Kidney (tissue), 14 donors: Measurements from ENCODE around the gene AMMECR1. TPM values are rescaled to one million over a fixed set of nuclear protein-coding genes. Genes with fewer than 3 reads are reported as not detected.

Experiments
- DNase-seq, 5 donors: peaks; one replicate each; pipeline ENCODE4 v3.0.0-alpha.2; 2013 to 2020
- FAIRE-seq: peaks from 2 replicates; lab custom pipeline; 2012; peaks lifted over from hg19 to GRCh38; lab: Jason Lieb, UNC
- H3K27ac ChIP-seq, 2 donors: one replicate each; pipeline ENCODE4 v1.7.0; 2013; ENCODE audit warnings: low read depth in 2 of 2, low read length in 2 of 2, inconsistent platforms in 1 of 2
- H3K27me3 ChIP-seq: one replicate; pipeline ENCODE4 v1.7.1; 2013; ENCODE audit warnings: low read length, inconsistent platforms; ENCODE audit not compliant: control insufficient read depth, insufficient read depth
- H3K36me3 ChIP-seq, 3 donors: one replicate each; pipeline versions ENCODE4 v1.7.0 to v1.7.1; 2013; ENCODE audit warnings: low read length in 3 of 3, control low read depth in 1 of 3, inconsistent platforms in 1 of 3; ENCODE audit not compliant: insufficient read depth in 3 of 3, control insufficient read depth in 2 of 3
- H3K4me1 ChIP-seq, 3 donors: one replicate each; pipeline versions ENCODE4 v1.7.0 to v1.7.1; 2013; ENCODE audit warnings: low read length in 3 of 3, inconsistent platforms in 1 of 3, low read depth in 1 of 3; ENCODE audit not compliant: control insufficient read depth in 2 of 3, insufficient read depth in 2 of 3
- H3K4me3 ChIP-seq, 3 donors: one replicate each; pipeline versions ENCODE4 v1.7.0 to v1.8.1; 2013; ENCODE audit warnings: low read length in 3 of 3, control low read depth in 1 of 3, inconsistent platforms in 1 of 3
- H3K9ac ChIP-seq, 3 donors: one replicate each; pipeline versions ENCODE4 v1.7.0 to v1.7.1; 2013; ENCODE audit warnings: low read length in 3 of 3, control low read depth in 1 of 3, inconsistent platforms in 1 of 3
- H3K9me3 ChIP-seq, 3 donors: one replicate each; pipeline versions ENCODE4 v1.7.0 to v1.7.1; 2013; ENCODE audit warnings: low read length in 3 of 3, control low read depth in 1 of 3, inconsistent platforms in 1 of 3; ENCODE audit not compliant: control insufficient read depth in 2 of 3, insufficient read depth in 1 of 3
- intact Hi-C: fragments of 100-400 bp; cut with DNase I; formaldehyde crosslinking; loops from one replicate; pipeline ENCODE4 v1.11.1; 2022
- polyA plus RNA-seq: library from polyadenylated mRNA; stranded (reverse); fragments of 350-450 nt; fragmentation: Illumina TruSeq; extraction: RNeasy Lipid Tissue Mini Kit (QIAGEN cat#74804); gene quantifications from one replicate; pipeline ENCODE4 v1.2.3, GENCODE V29; 2014; ENCODE audit warnings: low read depth, low replicate concordance; ENCODE audit not compliant: insufficient read depth
- total RNA-seq: library from RNA; stranded (reverse); fragmentation: NEBNext Ultra II Directional; extraction: Animal tissue kit (Norgen Biotek cat#: 25700); gene quantifications from one replicate; pipeline ENCODE4 v1.2.1, GENCODE V29; 2021
- TF ChIP-seq, protein P1 (sequence below): IDR thresholded peaks from 3 replicates; pipeline ENCODE4 v1.5.1; 2012; ENCODE audit warnings: mild to moderate bottlenecking, moderate library complexity, borderline replicate concordance; ENCODE audit not compliant: insufficient read depth; ENCODE audit errors: extremely low read depth
- donor health status: control.
- donor health status: control.
- donor health status: control.
- donor health status: control.
- donor health status: control.
- donor health status: DM: yes; HTN: yes; CAD: no.
- donor health status: Normal renal cell carcinoma (clear cell type).

AMMECR1 gene
- total and polyA plus RNA-seq, 2 donors from 2014 or later, result 4.4 to 11.0 TPM

DNA sequence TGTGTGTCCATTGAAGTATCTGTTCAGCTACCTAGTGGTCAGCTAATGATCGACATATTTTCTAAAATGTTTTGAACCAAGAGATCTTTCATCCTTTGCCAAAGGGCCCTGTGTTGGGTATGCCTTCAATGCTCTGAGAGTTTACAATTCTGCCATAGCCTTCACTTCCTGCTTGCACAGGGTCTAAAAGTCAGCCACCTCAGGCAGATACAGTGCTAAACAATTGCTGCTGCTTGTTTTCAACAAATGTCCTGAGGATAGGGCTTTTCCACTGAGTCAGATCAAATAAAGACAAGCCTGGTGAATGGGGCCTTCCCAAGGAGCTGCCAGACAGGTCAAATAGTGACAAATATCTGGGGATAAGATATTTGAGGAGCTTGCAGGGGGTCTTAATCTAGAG lies 16.7 kb downstream of the AMMECR1 start:
- TF ChIP-seq, protein P1, sequence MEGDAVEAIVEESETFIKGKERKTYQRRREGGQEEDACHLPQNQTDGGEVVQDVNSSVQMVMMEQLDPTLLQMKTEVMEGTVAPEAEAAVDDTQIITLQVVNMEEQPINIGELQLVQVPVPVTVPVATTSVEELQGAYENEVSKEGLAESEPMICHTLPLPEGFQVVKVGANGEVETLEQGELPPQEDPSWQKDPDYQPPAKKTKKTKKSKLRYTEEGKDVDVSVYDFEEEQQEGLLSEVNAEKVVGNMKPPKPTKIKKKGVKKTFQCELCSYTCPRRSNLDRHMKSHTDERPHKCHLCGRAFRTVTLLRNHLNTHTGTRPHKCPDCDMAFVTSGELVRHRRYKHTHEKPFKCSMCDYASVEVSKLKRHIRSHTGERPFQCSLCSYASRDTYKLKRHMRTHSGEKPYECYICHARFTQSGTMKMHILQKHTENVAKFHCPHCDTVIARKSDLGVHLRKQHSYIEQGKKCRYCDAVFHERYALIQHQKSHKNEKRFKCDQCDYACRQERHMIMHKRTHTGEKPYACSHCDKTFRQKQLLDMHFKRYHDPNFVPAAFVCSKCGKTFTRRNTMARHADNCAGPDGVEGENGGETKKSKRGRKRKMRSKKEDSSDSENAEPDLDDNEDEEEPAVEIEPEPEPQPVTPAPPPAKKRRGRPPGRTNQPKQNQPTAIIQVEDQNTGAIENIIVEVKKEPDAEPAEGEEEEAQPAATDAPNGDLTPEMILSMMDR, result no peak

DNA sequence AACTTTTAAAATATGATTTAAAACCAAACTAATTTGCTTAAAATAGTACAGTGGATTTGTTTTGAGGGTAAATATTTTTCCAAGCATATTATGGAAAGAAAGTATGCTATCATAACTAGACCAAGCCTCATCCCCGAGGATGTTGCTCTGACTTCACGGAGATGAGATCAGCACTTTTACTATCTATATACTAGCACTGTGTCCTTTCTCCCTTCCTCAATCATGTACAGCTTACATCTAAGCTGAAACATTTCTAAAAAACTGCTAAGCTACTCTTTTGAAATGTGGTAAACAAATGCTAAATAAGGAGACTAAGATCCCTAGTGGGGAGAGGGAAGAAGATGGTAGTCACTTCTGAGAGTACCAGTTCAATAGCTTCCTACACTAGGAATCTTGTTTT lies 23.8 kb downstream of the AMMECR1 start:
- no peak overlapping the region for H3K4me3 ChIP-seq
- peaks cover 0 to 5% (median 0%) of the 10 kb centered on the region in 3 donors for H3K9me3 ChIP-seq
- DNase-seq (no peak), FAIRE-seq (no peak)
- H3K27ac ChIP-seq, result no peak overlapping the region
- intact Hi-C loops, result no loop called here
- no peaks in the 10 kb centered on the region for H3K27me3 ChIP-seq
- H3K4me1 ChIP-seq, result no peaks in the 10 kb centered on the region
- no peak overlapping the region for H3K9ac ChIP-seq
- TF ChIP-seq, protein P1, result no peak
- H3K36me3 ChIP-seq, result no peaks in the 10 kb centered on the region

More for the DNA sequence above, 16.7 kb downstream of the AMMECR1 start:
- DNase-seq (no peak), FAIRE-seq (no peak)
- Histone ChIP-seq H3K9ac (no peak overlapping the region), H3K9me3 (peaks cover 0 to 1% (median 0%) of the 10 kb centered on the region in 3 donors), H3K4me3 (no peak overlapping the region), H3K27ac (no peak overlapping the region), H3K4me1 (no peaks in the 10 kb centered on the region), H3K27me3 (no peaks in the 10 kb centered on the region), H3K36me3 (no peaks in the 10 kb centered on the region)
- intact Hi-C loops, result no loop called here

- no peak for FAIRE-seq
- Histone ChIP-seq H3K27me3 (no peaks in the 10 kb centered on the region), H3K4me3 (no peak overlapping the region)
Measured at GRCh38 chrX:110293658-110294057, 24.2 kb downstream of the AMMECR1 start.

More at GRCh38 chrX:110293658-110294057, 24.2 kb downstream of the AMMECR1 start:
- Histone ChIP-seq H3K36me3 (no peaks in the 10 kb centered on the region), H3K27ac (no peak overlapping the region), H3K9ac (no peak overlapping the region), H3K4me1 (no peaks in the 10 kb centered on the region), H3K9me3 (peaks cover 0 to 5% (median 0%) of the 10 kb centered on the region in 3 donors)
- TF ChIP-seq, protein P1, result no peak
- DNase-seq, result no peak
- intact Hi-C loops, result no loop called here
